ENCODE results near the gene PHKA1.
"Not testable (repeated sequence)": the region's sequence is repeated elsewhere in the genome, so short reads cannot be mapped to it uniquely, and the experiment has no call there.

PHKA1 gene

GRCh38 chrX:72713599-72714477 lies at the start of gene PHKA1:
PHKA1 (minus strand) TSS chrX:72714306; CDS start chrX:72713880, 426 bp downstream.
- DNase-seq (ENCODE audit: low spot score) = not testable (repeated sequence)

DNA sequence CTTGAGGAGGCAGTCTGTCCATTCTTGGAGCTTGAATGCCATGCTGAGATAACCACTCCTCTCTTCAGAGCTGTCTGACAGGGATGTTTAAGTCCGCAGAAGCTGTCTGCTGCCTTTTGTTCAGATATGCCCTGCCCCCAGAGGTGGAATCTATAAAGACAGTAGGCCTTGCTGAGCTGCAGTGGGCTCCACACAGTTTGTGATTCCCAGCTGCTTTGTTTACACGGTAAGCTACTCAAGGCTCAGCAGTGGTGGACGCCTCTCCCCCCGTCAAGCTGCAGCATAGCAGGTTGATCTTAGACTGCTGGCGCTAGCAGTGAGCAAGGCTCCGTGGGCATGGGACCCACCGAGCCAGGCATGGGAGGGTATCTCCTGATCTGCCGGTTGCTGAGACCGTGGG lies 46.3 kb upstream of the PHKA1 start:
- DNase-seq (ENCODE audit: low spot score) = not testable (repeated sequence)

- not testable (repeated sequence) for DNase-seq (ENCODE audit: low spot score)
These were observed 34.4 kb upstream of the PHKA1 start for GRCh38 chrX:72748545-72748944.

GRCh38 chrX:72745546-72745945 lies 31.4 kb upstream of the PHKA1 start:
- DNase-seq (ENCODE audit: low spot score) = not testable (repeated sequence)

DNA sequence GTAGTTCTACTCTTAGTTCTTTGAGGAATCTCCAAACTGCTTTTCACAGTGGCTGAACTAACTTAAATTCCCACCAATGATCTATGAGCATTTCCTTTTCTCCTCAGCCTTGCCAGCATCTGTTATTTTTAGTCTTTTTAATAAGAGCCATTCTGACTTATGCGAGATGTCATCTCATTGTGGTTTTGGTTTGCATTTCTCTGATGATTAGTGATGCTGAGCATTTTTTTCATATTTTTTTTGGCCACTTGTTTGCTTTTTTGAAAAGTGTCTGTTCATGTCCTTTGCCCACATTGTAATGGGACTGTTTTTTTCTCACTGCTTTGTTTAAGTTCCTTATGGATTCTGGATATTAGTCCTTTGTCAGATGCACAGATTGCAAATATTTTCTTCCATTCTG lies 21.5 kb upstream of the PHKA1 start:
- DNase-seq (ENCODE audit: low spot score) = no peak

DNA sequence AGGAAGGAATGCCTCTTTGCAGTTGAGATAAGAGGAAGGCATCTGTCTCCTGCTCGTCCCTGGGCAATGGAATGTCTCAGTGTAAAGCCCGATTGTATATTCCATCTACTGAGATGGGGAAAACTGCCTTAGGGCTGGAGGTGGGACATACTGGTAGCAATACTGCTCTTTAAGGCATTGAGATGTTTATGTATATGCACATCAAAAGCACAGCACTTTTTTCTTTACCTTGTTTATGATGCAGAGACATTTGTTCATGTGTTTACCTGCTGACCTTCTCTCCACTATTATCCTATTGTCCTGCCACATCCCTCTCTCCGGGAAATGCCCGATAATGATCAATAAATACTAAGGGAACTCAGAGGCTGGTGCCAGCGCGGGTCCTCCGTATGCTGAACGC lies 19.5 kb upstream of the PHKA1 start:
- not testable (repeated sequence) for DNase-seq (ENCODE audit: low spot score)

DNA sequence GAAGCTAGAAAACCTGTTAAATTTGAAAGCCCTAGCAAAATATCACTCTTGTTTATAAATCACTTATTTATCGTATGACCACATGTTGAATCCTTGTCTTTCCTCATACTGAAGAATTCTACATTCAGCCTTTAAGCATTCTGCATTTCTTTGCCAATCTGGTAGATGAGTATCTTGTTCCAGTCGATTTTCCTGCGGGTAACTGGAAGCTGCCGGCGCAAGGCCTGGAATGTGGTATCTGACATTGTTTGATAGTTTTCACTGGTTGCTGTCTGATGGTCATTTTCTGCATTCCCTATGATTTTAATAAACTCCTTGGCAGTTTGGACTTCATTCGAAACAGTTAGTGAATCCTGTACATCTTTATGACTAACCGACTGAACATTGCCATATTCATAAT lies 13.7 kb upstream of the PHKA1 start:
- no peak for DNase-seq (ENCODE audit: low spot score)

DNA sequence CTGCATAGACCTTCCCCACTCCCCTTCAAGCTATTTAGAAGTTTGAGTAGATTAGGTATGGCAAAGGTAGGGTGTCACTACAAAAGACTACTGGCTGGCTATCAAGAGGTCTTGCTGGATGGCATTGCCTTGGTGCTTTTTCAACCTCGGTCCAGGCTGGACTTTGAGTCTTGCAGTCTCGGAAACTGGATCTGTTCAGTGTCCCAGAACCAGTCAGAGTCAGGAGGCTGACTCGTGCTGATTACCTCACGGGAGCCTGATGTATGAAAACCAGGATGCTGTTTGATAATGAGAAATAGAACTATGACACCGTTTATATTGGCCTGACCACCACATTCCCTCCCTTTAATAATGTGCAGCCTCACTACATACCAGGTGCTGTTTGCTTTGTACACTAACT lies 2.7 kb upstream of the PHKA1 start:
- no peak for DNase-seq (ENCODE audit: low spot score)

DNA sequence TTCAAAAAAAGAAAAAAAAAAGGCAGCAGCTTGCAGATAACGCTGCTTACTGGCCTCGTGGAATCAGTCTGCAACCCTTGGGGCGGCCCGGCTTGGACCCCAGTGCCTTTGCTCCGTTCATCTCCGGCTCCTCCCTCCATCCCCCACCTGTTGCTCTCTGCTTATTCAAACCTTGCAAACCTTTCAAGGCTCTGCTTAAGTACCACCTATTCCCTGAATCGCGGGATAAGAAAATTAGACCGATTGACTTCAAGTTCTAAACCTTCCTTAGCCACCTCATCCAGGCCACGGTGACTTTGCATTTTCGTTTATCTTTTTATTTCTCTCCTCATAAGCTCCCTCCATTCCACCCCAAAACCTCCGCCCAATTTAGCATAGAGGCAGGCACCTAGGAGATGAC lies 1.4 kb upstream of the PHKA1 start:
- DNase-seq (ENCODE audit: low spot score) = no peak

- peak; percentile 40 for DNase-seq (ENCODE audit: low spot score)
These were observed 391 bp upstream of the PHKA1 start for GRCh38 chrX:72714478-72714916.

GRCh38 chrX:72713130-72713529 lies 976 bp downstream of the PHKA1 start:
- DNase-seq (ENCODE audit: low spot score) = no peak

DNA sequence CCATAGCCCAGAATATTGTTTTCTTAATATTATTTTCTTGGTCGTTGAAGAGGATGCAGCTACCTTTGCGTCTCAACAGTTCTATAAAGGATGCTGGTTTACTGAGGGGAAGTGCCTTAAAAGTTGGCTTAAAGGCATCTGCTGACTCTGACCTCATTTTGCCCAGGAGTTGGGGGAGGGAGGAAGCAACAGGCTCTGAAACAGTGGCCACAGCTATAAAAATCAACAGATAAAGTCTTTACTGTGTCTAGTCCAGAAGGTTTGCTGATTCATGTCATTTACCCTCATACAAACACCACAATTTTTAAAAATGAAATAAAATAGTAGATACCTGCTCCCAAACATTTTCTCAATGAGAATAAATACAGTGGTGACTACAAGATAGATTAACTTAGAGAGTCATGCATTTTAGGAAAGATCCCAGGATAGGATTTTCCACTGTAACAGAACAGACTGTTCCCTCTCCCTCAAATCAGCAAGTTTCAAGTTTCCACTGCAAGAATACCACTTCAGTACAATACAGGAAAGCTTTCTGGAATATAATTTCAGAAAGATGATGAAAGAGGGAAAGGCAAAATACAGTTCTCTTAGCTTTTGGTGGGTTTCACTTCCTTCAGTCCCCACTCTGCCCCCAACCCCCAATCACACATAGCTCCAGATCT lies 1.9 kb downstream of the PHKA1 start:
- DNase-seq (ENCODE audit: low spot score) = no peak

DNA sequence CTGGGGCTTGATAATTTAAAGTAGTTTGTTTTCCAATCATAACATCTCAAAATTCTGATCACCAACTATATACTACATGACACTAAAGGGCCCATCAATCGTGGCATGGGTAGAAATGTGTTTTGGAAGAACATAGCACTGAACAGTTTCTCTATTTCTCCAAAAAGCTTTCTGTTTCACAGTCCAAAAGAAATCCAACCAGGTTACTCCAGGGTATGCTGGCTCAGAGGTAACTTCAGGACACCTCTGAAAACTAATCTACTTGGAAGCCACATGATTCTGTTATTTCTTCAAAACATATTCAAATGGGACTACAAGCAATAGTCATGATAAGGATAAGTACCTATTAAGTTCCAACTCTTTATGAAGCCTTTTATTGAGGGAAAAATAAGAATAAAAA lies 8.3 kb downstream of the PHKA1 start:
- no peak for DNase-seq (ENCODE audit: low spot score)

DNA sequence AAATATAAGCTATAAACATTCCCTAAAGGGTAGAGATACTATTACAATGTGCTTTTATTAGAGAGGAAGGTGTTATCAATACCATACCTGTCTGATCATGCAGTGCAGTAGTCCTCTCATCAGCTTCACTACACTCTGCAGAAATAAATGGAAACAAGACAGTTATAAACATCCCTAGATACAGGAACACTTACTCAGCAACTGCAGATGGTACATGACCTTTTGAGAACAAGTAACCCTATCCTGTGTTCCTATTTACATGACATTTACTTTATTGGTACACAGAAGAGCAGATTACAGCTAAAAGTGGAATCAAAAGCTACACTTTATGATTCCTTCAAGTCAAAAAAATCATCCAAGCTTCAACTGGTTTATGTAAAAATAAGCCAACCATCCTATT lies 9.0 kb downstream of the PHKA1 start:
- DNase-seq (ENCODE audit: low spot score) = no peak

DNA sequence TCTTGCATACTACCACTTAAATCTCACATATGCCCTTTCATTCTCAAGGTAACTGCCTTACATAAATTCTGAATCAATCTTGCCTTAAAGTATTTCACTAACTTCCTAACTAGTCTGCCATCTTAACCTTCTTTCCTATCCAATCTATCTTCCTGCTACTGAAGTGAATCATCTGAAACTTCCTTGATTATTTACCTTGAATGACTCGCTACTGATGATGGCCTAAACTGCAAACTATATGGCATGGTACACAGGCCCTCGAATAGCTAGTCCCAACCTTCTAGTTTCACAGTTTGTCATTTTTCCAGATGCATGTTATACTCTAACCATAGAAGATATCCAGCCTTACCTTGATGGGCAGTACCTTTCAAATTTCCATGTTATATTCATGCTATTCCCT lies 19.9 kb downstream of the PHKA1 start:
- DNase-seq (ENCODE audit: low spot score) = no peak

DNA sequence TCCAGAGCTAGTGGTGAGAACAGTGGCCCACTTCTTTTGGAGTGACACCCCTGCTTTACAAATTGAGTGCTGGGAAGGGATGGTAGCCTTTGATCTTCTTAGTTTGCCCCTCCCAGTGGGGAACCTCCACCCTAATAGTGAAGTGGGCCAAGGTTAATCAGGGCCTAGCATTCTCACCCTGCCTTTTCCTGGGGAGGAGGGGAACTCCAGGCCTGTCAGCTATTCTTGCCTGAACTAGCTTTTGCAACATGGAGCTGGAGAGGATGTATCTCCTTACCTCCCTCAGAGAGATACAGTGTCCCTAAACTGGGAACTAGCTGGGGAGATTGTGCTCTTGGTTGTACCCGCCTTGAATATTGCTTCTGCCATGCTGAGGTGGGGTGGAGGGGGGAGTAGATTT lies 20.6 kb downstream of the PHKA1 start:
- DNase-seq (ENCODE audit: low spot score) = no peak

DNA sequence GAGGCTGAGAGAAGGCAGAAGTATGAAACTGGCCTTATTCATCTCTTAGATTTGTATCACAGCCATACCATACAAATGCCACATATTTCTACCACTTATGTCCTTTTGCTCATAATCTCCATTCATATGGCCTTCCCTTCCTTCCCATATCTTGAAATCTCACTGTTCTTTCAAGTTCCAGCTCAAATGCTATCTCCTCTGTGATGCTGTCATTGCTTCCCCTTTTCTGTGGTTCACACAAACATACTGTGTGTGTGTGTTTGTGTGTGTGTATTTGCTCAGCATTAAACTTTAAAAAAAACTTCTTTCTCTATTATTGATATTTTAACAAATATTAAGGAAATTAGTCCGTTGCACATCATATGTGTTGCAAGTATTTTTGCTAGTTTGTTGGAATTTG lies 26.7 kb downstream of the PHKA1 start:
- DNase-seq (ENCODE audit: low spot score) = no peak

DNA sequence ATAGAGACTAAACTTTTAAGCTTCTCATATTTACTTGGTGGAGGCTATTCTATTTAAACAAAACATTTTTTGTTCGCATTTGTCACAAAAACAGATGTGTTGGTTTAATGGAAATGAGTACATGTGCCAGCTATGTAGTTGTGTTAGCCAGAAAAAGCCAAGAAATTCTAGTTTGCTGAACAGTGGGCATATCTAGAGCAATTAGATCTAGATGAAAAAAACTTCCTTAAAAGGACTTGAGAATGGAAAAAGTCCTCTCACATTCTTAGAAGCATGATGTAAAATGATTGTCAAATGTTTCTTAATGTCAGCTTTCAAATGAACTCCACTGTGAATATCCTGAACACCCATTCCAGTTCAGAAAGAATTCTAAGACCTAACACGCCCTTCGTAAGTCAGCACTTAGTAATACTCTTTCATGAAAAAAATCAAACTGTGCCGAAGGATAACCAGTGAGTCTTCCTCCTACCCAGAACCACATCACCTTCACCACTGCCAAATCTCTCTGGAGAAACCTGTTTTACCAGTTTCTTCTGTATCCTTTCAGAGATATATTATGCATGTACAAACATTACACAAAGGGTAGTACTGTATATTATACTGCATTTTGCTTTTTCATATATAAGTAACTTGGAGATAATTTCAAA lies 28.2 kb downstream of the PHKA1 start:
- DNase-seq (ENCODE audit: low spot score) = no peak

DNA sequence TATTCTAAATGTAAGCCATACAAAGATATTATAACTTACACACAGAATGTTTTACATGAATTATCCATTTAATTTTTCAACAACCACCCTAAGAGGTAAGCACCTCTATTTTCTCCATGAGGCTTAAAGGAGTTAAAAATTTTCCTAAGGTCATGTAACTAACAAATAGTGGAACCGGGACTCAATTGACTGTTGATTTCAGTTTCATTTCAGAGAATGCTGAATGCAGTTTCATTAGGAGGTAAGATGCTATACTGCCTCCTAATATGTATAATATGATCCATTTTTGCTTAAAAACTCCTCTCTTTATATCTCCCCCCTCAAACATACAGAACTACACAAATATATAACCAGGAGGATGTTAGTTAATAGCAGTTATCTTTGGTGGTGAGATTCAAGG lies 29.1 kb downstream of the PHKA1 start:
- DNase-seq (ENCODE audit: low spot score) = no peak

GRCh38 chrX:72683631-72684030 lies 30.5 kb downstream of the PHKA1 start:
- no peak for DNase-seq (ENCODE audit: low spot score)

DNA sequence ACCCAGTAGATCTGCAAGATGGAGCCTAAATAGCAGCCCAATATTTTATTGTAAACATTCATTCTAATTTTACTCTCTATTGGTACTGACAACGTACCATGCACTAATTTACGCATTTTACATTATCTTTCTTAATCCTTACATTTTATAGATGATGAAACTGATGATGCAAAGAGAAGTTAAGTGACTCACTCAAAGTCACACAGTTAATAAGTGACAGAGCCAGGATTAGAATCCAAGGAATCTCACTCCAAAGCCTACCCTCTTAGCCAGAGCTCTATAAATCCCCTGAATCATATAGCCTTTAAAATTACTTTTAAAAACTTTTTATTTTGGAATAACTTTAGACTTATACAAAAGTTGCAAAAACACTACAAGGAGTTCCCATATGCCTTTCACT lies 37.6 kb downstream of the PHKA1 start:
- DNase-seq (ENCODE audit: low spot score) = no peak

GRCh38 chrX:72673951-72674350 lies 40.2 kb downstream of the PHKA1 start:
- DNase-seq (ENCODE audit: low spot score) = not testable (repeated sequence)

- DNase-seq (ENCODE audit: low spot score) = not testable (repeated sequence)
These were observed 44.6 kb downstream of the PHKA1 start for GRCh38 chrX:72669508-72669907.
